HL-60/S4 (cell line): Measurements from ENCODE around the gene TNFAIP6.
"Not testable (repeated sequence)": the region's sequence is repeated elsewhere in the genome, so short reads cannot be mapped to it uniquely, and the experiment has no call there.

Experiments used
- in situ Hi-C: fragments of 300-500 bp; cut with MboI; formaldehyde crosslinking; loops from 2 replicates; pipeline ENCODE4 v1.14.3; 2022; ENCODE audit warnings: low sequenced_read_pairs

Gene TNFAIP6

DNA sequence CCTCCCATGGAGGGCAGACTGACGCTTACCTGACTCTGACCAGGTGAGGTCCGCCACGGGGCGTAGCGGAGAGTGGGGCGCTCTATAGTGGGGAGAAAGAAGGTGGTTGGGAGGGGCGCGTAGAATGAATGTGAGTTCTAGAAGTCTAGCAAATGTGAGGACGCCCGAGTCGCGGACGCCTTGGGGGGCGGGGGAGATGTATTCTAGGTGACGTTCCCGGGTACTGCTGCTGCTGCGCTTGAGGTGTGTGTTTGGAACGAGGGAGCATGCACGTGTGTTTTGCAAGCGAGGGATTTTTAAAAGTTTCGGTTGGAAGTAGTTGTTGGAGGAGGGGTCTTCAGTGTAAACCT lies 53.1 kb downstream of the TNFAIP6 start:
- in situ Hi-C loops, result no loop called here

DNA sequence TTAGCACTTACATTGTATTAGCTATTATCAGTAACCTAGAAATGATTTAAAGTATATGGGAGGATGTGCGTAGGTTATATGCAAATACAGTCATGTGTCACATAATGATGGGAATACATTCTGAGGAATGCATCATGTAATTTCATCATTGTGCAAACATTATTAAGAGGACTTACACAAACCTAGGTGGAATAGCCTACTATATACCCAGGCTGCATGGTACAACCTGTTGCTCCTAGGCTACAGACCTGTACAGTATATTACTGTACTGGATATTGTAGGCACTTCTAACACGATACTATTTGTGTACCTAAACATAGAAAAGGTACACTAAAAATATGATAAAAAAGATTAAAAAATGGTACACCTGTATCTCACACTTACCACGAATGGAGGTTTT lies 60.3 kb downstream of the TNFAIP6 start:
- in situ Hi-C loops, result no loop called here

DNA sequence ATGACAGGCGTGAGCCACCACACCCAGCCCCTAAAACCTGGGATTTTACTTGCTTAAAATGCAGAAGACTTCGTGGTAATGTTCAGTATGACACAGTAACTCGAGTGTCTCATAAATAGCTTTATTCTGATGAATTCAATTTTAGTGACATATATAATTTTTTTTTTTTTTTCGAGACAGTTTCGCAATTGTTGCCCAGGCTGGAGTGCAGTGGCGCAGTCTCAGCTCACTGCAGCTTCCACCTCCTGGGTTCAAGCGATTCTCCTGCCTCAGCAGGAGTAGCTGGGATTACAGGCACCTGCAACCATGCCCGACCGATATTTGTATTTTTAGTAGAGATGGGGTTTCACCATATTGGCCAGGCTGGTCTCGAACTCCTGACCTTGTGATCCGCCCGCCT lies 64.3 kb downstream of the TNFAIP6 start:
- in situ Hi-C loops, result not testable (repeated sequence)

DNA sequence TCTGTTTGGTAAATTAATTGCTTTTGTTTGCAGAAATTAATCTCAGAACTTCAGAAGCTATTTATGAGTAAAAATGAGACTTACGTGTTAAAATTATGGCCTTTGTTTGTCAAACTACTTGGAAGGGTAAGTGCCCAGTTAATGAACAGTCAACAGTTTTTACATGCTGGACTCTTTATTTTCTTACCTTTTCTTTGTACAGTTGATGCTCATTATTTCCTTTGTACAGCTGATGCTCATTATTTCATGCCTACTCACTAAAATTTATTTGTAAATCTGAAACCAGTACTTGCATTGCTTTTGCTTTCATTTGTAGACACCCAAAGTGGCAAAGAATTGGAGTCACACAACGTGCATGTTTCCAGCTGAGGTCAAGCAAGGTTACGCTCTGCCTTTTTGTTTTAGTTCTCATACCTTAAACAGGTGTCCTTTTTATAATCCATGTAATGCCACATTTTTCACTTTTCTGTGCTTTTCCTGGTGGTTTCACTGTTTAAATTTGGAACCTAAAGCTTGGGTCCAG lies 65.6 kb downstream of the TNFAIP6 start:
- in situ Hi-C loops, result no loop called here

DNA sequence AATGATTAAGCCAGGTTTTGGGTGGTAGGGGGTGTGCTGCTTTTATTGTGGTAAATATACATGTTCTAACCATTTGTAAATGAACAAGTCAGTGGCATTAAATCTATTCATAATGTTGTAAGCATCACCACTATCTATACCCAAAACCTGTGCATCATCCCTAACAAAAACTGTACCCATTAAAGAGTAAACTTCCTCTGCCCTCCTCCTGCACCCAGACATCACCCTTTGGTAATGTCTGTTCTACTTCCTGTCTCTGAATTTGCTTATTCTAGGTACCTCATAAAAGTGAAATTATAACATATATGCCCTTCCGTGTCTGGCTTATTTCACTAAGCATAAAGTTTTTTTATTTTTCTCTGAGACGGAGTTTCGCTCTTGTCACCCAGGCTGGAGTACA lies 66.4 kb downstream of the TNFAIP6 start:
- in situ Hi-C loops, result no loop called here
